HUES64 (cell line): ENCODE results near the gene VSIG10L.
A peak's percentile ranks its signal among the peaks of the same experiment; 100 is the strongest.

Source experiments
- H3K27ac ChIP-seq: 2 replicates; pipeline ENCODE4 v1.7.0; 2013; ENCODE audit warnings: low read depth, low read length, inconsistent platforms
- H3K27me3 ChIP-seq: 2 replicates; pipeline ENCODE4 v1.6.1; 2013; ENCODE audit warnings: mild to moderate bottlenecking, low read length; ENCODE audit not compliant: insufficient read depth
- H3K36me3 ChIP-seq: 2 replicates; pipeline ENCODE4 v1.6.1; 2013; ENCODE audit warnings: mild to moderate bottlenecking, low read length; ENCODE audit not compliant: insufficient read depth
- H3K4me1 ChIP-seq: 2 replicates; pipeline ENCODE4 v1.6.1; 2013; ENCODE audit warnings: mild to moderate bottlenecking, low read length, moderate library complexity; ENCODE audit not compliant: insufficient read depth
- H3K4me3 ChIP-seq: 2 replicates; pipeline ENCODE4 v1.5.1; 2013; ENCODE audit warnings: mild to moderate bottlenecking, low read length, moderate library complexity
- H3K9ac ChIP-seq: 2 replicates; pipeline ENCODE4 v1.6.1; 2013; ENCODE audit warnings: mild to moderate bottlenecking, low read depth, low read length
- H3K9me3 ChIP-seq: 2 replicates; pipeline ENCODE4 v1.6.1; 2013; ENCODE audit warnings: low read depth, low read length; ENCODE audit not compliant: insufficient read depth
- WGBS: fragments of 150-250, 120-280 bp; methylation state at CpG from one replicate; pipeline ENCODE4 v1.1.7; 2013; ENCODE audit warnings: missing lambda C conversion rate; 5-methylcytosine and 5-hydroxymethylcytosine counted together

VSIG10L gene

DNA sequence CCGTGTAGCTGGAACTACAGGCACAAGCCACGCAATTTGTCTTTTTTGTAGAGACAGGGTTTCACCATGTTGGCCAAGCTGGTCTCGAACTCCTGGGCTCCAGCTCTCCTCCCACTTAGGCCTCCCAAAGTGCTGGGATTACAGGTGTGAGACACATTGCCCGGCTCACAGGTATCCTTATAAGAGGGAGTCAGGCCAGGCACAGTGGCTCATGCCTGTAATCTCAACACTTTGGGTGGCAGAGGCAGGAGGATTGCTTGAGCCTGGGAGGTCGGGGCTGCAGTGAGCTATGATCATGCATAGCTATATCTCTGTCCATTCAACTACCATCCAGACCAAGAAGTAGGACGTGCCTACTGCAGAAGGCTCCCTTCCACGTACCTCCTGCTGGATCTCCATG, 40.7 kb downstream of the VSIG10L start:
- H3K36me3 ChIP-seq: no peaks in the 10 kb centered on the region
- no peak overlapping the region for H3K27ac ChIP-seq
- no peak overlapping the region for H3K9ac ChIP-seq
- WGBS: 92% methylated on average over 7 of the region's 7 CpGs
- no peaks in the 10 kb centered on the region for H3K9me3 ChIP-seq
- H3K27me3 ChIP-seq: no peaks in the 10 kb centered on the region
- no peak overlapping the region for H3K4me3 ChIP-seq
- no peaks in the 10 kb centered on the region for H3K4me1 ChIP-seq

- WGBS: 92% methylated on average over 5 of the region's 5 CpGs
- H3K4me1 ChIP-seq: peaks cover 37% of the 10 kb centered on the region
- H3K27me3 ChIP-seq: no peaks in the 10 kb centered on the region
- no peak overlapping the region for H3K9ac ChIP-seq
- no peak overlapping the region for H3K4me3 ChIP-seq
- no peaks in the 10 kb centered on the region for H3K36me3 ChIP-seq
- no peak overlapping the region for H3K27ac ChIP-seq
- H3K9me3 ChIP-seq: no peaks in the 10 kb centered on the region
These were observed 44.5 kb downstream of the VSIG10L start for GRCh38 chr19:51297406-51297805.

DNA sequence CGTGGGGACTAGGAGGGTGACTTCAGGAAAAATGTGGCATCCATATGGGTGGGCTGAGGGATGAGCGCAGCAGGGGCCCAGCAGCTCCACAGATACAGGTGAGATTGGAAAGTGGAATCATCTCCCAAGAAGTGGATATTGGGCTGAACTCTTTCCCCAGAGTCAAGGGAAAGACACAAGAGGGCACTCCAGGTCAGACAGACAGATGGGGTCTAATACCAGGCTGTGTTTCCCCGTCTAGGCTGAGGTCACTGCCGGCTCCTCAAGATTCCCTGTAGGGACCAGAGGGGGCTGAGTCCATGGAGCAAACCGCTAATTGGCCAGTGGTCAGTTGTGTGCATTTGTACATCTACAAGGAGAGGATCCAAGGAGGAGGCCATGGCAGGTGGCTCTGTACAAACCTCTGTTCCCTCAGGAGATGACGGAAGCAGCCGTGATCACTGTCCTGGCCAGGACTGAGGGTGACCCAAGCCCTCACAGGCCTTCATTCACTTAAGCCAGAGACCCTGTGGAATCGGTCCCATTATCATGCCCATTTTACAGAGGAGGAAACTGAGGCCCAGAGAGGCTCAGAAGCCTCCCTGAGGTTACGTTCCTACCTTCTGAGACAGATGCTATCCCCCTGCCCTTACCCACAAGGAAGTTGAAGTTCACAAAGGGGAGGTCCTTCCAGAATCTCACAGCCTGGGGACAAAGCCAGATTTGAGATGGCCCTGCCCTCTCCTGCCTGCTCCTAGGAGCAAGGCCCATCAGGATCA, 45.4 kb downstream of the VSIG10L start:
- no peaks in the 10 kb centered on the region for H3K36me3 ChIP-seq
- H3K9ac ChIP-seq: no peak overlapping the region
- no peak overlapping the region for H3K27ac ChIP-seq
- 68% methylated on average over 9 of the region's 9 CpGs for WGBS
- H3K9me3 ChIP-seq: no peaks in the 10 kb centered on the region
- peaks cover 40% of the 10 kb centered on the region for H3K4me1 ChIP-seq
- H3K27me3 ChIP-seq: no peaks in the 10 kb centered on the region
- H3K4me3 ChIP-seq: no peak overlapping the region

DNA sequence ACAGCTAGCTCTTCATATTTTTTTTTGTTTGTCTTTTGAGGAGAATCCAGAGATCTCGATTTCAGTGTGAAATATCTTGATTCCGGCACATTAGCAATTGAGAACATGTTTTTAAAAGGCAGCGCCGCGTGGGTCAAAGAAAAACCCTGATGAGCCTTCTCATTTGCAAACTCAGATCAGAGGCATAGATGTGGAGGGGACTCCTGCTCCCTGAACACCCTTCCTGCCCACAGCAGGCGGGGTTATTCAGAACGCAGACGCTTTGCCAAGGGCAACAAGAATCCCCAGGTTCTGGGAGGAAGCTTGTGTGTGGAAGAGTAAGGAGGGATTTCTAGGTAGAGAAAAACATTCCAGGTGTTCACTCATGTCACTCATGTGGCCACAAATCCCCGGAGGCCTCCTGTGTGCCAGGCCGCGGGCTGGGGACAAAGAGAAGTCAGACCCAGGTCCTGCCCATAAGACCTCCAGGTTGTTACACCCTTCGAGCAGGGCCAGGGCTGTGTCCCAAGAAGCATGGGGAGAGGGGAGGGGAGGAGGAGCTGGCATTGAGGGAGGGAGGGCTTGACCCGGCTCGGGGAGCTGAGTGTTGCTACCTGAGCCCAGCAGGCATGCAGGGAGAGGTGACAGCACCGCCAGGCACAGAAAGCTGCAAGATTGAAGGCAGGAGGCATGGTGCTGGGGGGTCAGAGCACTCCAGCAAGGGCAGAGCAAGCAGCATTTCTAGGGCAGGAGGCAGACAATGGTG, 46.4 kb downstream of the VSIG10L start:
- no peaks in the 10 kb centered on the region for H3K36me3 ChIP-seq
- no peak overlapping the region for H3K4me3 ChIP-seq
- H3K9me3 ChIP-seq: no peaks in the 10 kb centered on the region
- peaks cover 40% of the 10 kb centered on the region for H3K4me1 ChIP-seq
- H3K9ac ChIP-seq: no peak overlapping the region
- 30% methylated on average over 15 of the region's 15 CpGs for WGBS
- H3K27ac ChIP-seq: peak overlapping the region; percentile 17; the same call in 1 of the 2 replicates
- no peaks in the 10 kb centered on the region for H3K27me3 ChIP-seq

DNA sequence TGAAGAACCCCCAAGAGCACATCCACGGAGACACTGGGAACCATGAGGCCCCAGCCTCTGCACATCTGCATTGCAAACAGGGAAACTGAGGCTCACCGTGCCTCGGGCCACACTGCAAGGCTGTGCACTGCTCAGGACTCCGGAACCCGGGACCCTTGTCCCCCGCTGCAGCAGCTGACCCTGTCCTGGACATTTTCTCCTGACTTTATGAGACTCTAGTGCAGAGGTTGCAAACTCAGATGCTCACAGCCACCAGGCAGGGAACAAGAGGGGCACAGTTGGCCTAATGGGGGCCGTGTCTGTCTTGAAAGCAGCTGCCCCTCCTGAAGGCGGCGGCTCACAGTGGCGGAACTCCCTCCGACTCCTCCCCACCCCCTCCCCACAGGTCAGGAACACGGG, 47.0 kb downstream of the VSIG10L start:
- Histone ChIP-seq H3K27ac (peak overlapping the region; percentile 17; the same call in 1 of the 2 replicates), H3K9ac (no peak overlapping the region), H3K9me3 (no peaks in the 10 kb centered on the region), H3K36me3 (no peaks in the 10 kb centered on the region), H3K4me1 (peaks cover 40% of the 10 kb centered on the region), H3K4me3 (no peak overlapping the region), H3K27me3 (no peaks in the 10 kb centered on the region)
- WGBS: 49% methylated on average over 12 of the region's 12 CpGs

DNA sequence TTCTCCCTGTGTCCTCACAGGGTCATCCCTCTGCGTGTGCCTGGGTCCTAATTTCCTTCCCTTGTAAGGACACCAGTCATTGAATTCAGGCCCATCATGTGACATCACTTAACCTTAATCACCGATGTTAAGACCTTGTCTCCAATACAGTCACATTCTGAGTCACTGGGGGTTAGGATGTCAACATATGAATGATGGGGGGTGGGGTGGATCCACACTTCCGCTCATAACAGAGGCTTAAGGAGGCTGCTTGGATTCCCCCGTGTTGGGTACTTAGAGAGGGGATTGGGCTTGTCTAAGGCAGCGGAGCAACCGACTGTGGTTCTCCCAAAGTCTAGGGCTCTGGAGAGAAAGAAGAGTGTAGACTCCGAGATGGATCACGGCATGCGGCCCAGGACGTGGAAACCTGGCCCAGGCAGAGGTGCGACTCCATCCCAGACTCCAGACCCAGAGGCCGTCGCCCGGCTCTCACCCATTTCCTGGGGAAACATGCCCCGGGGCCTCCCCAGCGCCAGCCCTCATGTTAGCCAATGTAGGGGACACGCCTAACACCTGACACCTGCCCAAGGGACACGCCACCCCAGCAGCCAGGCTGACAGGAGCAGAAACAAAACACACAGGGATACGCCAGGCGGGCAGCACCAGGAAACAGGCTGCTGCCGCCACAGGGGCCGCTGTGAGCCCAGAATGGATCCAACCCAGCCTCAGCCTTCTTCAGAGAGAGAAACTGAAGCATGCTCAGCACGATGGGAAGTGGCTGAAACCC, 47.5 kb downstream of the VSIG10L start:
- H3K36me3 ChIP-seq: no peaks in the 10 kb centered on the region
- H3K4me1 ChIP-seq: peaks cover 40% of the 10 kb centered on the region
- 41% methylated on average over 23 of the region's 23 CpGs for WGBS
- H3K27ac ChIP-seq: peak overlapping the region; percentile 70; the same call in 1 of the 2 replicates
- H3K4me3 ChIP-seq: no peak overlapping the region; the same call in 1 of the 2 replicates
- H3K9me3 ChIP-seq: no peaks in the 10 kb centered on the region
- H3K27me3 ChIP-seq: no peaks in the 10 kb centered on the region
- H3K9ac ChIP-seq: peak overlapping the region; percentile 31; the same call in 1 of the 2 replicates

- peak overlapping the region; percentile 31 for H3K9ac ChIP-seq
- no peak overlapping the region; the same call in 1 of the 2 replicates for H3K4me3 ChIP-seq
These were observed 48.2 kb downstream of the VSIG10L start for GRCh38 chr19:51293571-51294210.

GRCh38 chr19:51292971-51293370, 49.0 kb downstream of the VSIG10L start:
- Histone ChIP-seq H3K9ac (peak overlapping the region; percentile 15; the same call in 1 of the 2 replicates), H3K4me3 (no peak overlapping the region), H3K36me3 (no peaks in the 10 kb centered on the region), H3K9me3 (no peaks in the 10 kb centered on the region), H3K27me3 (no peaks in the 10 kb centered on the region), H3K4me1 (peaks cover 40% of the 10 kb centered on the region), H3K27ac (peak overlapping the region; percentile 75)
- WGBS: 16% methylated on average over 11 of the region's 11 CpGs

More at GRCh38 chr19:51293571-51294210, 48.2 kb downstream of the VSIG10L start:
- H3K27ac ChIP-seq: peak overlapping the region; percentile 70; the same call in 1 of the 2 replicates
- peaks cover 40% of the 10 kb centered on the region for H3K4me1 ChIP-seq
- no peaks in the 10 kb centered on the region for H3K27me3 ChIP-seq
- 41% methylated on average over 13 of the region's 14 CpGs for WGBS
- no peaks in the 10 kb centered on the region for H3K9me3 ChIP-seq
- no peaks in the 10 kb centered on the region for H3K36me3 ChIP-seq

GRCh38 chr19:51289635-51290034, 52.3 kb downstream of the VSIG10L start:
- no peaks in the 10 kb centered on the region for H3K27me3 ChIP-seq
- 87% methylated on average over 1 of the region's 1 CpG for WGBS
- H3K9me3 ChIP-seq: no peaks in the 10 kb centered on the region
- H3K4me3 ChIP-seq: no peak overlapping the region
- H3K4me1 ChIP-seq: peaks cover 25% of the 10 kb centered on the region
- H3K9ac ChIP-seq: no peak overlapping the region
- H3K27ac ChIP-seq: no peak overlapping the region
- H3K36me3 ChIP-seq: no peaks in the 10 kb centered on the region

DNA sequence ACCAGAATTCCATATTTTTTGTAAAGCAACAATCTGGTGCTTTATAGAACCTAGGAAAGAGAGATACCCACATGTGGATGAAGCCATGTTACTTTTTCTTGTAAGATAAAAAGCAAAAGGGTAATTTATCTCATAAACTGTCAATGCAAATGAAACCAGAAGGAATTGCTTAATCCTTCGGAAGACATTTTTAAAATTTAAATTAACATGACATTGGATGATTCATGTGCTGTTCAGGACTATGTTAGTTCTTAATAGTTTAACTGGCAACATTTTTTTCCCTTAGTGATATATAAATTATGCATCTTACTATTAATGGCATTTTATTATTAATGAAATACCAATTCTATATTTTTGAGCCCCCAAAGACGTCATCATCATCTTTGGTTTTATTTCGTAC, 56.3 kb downstream of the VSIG10L start:
- Histone ChIP-seq H3K4me3 (no peak overlapping the region), H3K36me3 (no peaks in the 10 kb centered on the region), H3K4me1 (no peaks in the 10 kb centered on the region), H3K27me3 (no peaks in the 10 kb centered on the region), H3K9me3 (peaks cover 2% of the 10 kb centered on the region; the same call in 1 of the 2 replicates), H3K27ac (no peak overlapping the region), H3K9ac (no peak overlapping the region)
- 100% methylated on average over 2 of the region's 3 CpGs for WGBS
